ENCODE data around the gene AHI1. TPM values are rescaled to one million over a fixed set of nuclear protein-coding genes. Genes with fewer than 3 reads are reported as not detected.

The AHI1 gene
- polyA plus RNA-seq, 1 of the 3 experiments (the other 2 are of a cell fraction) = 7.3 TPM

GRCh38 chr6:135410856-135411255 lies 86.7 kb downstream of the AHI1 start:
- DNase-seq = no peak
- peaks cover 6 to 13% of the 10 kb centered on the region in 2 experiments for H3K36me3 ChIP-seq (replicated peaks in 1 of 2; ENCODE audit: control insufficient read depth in 1 of 2, insufficient read depth in 2 of 2, low read length in 1 of 2)
- ChIA-PET CTCF (no interaction called here), POLR2A (no interaction called here)
- no peak overlapping the region for H2AFZ ChIP-seq (ENCODE audit: low read depth)
- no peaks in the 10 kb centered on the region for H3K79me2 ChIP-seq (ENCODE audit: insufficient read depth)
- no peak overlapping the region for H3K9ac ChIP-seq
- 93% methylated on average over 2 of the region's 2 CpGs for WGBS (ENCODE audit: low lambda C conversion rate)
- no peaks in the 10 kb centered on the region for H3K27me3 ChIP-seq (ENCODE audit: insufficient read depth)
- no peaks in the 10 kb centered on the region for H3K9me2 ChIP-seq
- no peak overlapping the region for H3K27ac ChIP-seq (ENCODE audit: low read depth in 2 of 2, low read length in 1 of 2)
- no peak overlapping the region for H3K4me3 ChIP-seq (ENCODE audit: low read depth in 2 of 2, low read length in 1 of 2)
- H3K9me3 ChIP-seq = no peaks in the 10 kb centered on the region
- TF ChIP-seq FOSL2 (IDR thresholded peaks at IDR 0.05; ENCODE audit: borderline replicate concordance, low read depth) = no peak
- no peak for TF ChIP-seq POLR2AphosphoS5 (IDR thresholded peaks at IDR 0.05; ENCODE audit: low read depth, low read length)
- TF ChIP-seq RFX5 (IDR thresholded peaks at IDR 0.05; ENCODE audit: low read length) = no peak
- TF ChIP-seq CHD2 (IDR thresholded peaks at IDR 0.05; ENCODE audit: low read length, partially characterized antibody) = no peak
- TF ChIP-seq TEAD4 (IDR thresholded peaks at IDR 0.05; ENCODE audit: borderline replicate concordance, insufficient read depth) = no peak
- no peak for TF ChIP-seq RCOR1 (IDR thresholded peaks at IDR 0.05; ENCODE audit: low read length)
- H3K4me2 ChIP-seq = no peak overlapping the region
- H3K4me1 ChIP-seq (ENCODE audit: control insufficient read depth in 1 of 2, insufficient read depth in 2 of 2, low read depth in 1 of 2, low read length in 1 of 2) = no peaks in the 10 kb centered on the region
- peaks cover 11% of the 10 kb centered on the region for H3F3A ChIP-seq (replicated peaks; ENCODE audit: insufficient read depth)
- H4K20me1 ChIP-seq (ENCODE audit: insufficient read depth) = no peaks in the 10 kb centered on the region

- ChIA-PET CTCF (interaction anchor here (0.9 kb wide), 1 partner anchor 20 kb away, joined by 4 read pairs; no protein-coding TSS in a partner anchor), POLR2A (no interaction called here)
- Histone ChIP-seq H3K36me3 (replicated peaks in 1 of 2; ENCODE audit: control insufficient read depth in 1 of 2, insufficient read depth in 2 of 2, low read length in 1 of 2) (peaks cover 24 to 28% of the 10 kb centered on the region in 2 experiments), H3K9me2 (no peaks in the 10 kb centered on the region), H3F3A (replicated peaks; ENCODE audit: insufficient read depth) (peaks cover under 1% of the 10 kb centered on the region), H2AFZ (ENCODE audit: low read depth) (no peak overlapping the region), H3K9me3 (no peaks in the 10 kb centered on the region), H3K4me1 (ENCODE audit: control insufficient read depth in 1 of 2, insufficient read depth in 2 of 2, low read depth in 1 of 2, low read length in 1 of 2) (no peaks in the 10 kb centered on the region), H3K4me2 (no peak overlapping the region), H3K9ac (no peak overlapping the region), H3K4me3 (ENCODE audit: low read depth in 2 of 2, low read length in 1 of 2) (no peak overlapping the region), H3K27ac (ENCODE audit: low read depth in 2 of 2, low read length in 1 of 2) (no peak overlapping the region), H3K27me3 (ENCODE audit: insufficient read depth) (no peaks in the 10 kb centered on the region), H4K20me1 (ENCODE audit: insufficient read depth) (no peaks in the 10 kb centered on the region), H3K79me2 (ENCODE audit: insufficient read depth) (no peaks in the 10 kb centered on the region)
- WGBS (ENCODE audit: low lambda C conversion rate) = 84% methylated on average over 3 of the region's 3 CpGs
- no peak for DNase-seq
- TF ChIP-seq, protein P1, sequence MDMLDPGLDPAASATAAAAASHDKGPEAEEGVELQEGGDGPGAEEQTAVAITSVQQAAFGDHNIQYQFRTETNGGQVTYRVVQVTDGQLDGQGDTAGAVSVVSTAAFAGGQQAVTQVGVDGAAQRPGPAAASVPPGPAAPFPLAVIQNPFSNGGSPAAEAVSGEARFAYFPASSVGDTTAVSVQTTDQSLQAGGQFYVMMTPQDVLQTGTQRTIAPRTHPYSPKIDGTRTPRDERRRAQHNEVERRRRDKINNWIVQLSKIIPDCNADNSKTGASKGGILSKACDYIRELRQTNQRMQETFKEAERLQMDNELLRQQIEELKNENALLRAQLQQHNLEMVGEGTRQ (IDR thresholded peaks at IDR 0.05; ENCODE audit: borderline replicate concordance, low read depth, low read length) = no peak
- TF ChIP-seq TEAD4 (IDR thresholded peaks at IDR 0.05; ENCODE audit: borderline replicate concordance, insufficient read depth) (no peak), ZBTB33 (IDR thresholded peaks at IDR 0.05; ENCODE audit: borderline replicate concordance, low read depth) (no peak)
These were observed 94.0 kb downstream of the AHI1 start for GRCh38 chr6:135403584-135403983.

- TF ChIP-seq MXI1 (IDR thresholded peaks at IDR 0.05; ENCODE audit: low read depth, low read length) (no peak), EZH2phosphoT487 (IDR thresholded peaks at IDR 0.05; ENCODE audit: borderline replicate concordance, low read depth) (no peak), EP300 (IDR thresholded peaks at IDR 0.05; ENCODE audit: borderline replicate concordance in 1 of 2, low read depth in 1 of 2, low read length in 1 of 2) (no peak)
- CTCF ChIA-PET = no interaction called here
- 90% methylated on average over 1 of the region's 1 CpG for WGBS (ENCODE audit: low lambda C conversion rate)
- Histone ChIP-seq H2AFZ (ENCODE audit: low read depth) (no peak overlapping the region), H3K4me3 (ENCODE audit: low read depth in 2 of 2, low read length in 1 of 2) (no peak overlapping the region), H3K9ac (no peak overlapping the region), H3K27ac (ENCODE audit: low read depth in 2 of 2, low read length in 1 of 2) (no peak overlapping the region), H3K27me3 (ENCODE audit: insufficient read depth) (no peaks in the 10 kb centered on the region), H3K9me3 (no peaks in the 10 kb centered on the region), H3K79me2 (ENCODE audit: insufficient read depth) (no peaks in the 10 kb centered on the region), H3K4me1 (ENCODE audit: control insufficient read depth in 1 of 2, insufficient read depth in 2 of 2, low read depth in 1 of 2, low read length in 1 of 2) (no peaks in the 10 kb centered on the region), H4K20me1 (ENCODE audit: insufficient read depth) (no peaks in the 10 kb centered on the region), H3F3A (replicated peaks; ENCODE audit: insufficient read depth) (no peaks in the 10 kb centered on the region), H3K9me2 (no peaks in the 10 kb centered on the region), H3K36me3 (replicated peaks in 1 of 2; ENCODE audit: control insufficient read depth in 1 of 2, insufficient read depth in 2 of 2, low read length in 1 of 2) (peaks cover 24 to 28% of the 10 kb centered on the region in 2 experiments), H3K4me2 (no peak overlapping the region)
- POLR2A ChIA-PET = no interaction called here
- no peak for DNase-seq
These were observed 95.2 kb downstream of the AHI1 start for GRCh38 chr6:135402311-135402710.
